Large intestine (tissue), 3 donors: ENCODE measurements around the gene COL23A1. TPM values are rescaled to one million over a fixed set of nuclear protein-coding genes. Genes with fewer than 3 reads are reported as not detected.

Experiments used
- DNase-seq, 2 donors: peaks; one replicate each; pipeline versions ENCODE4 v3.0.0 to v3.0.0-alpha.2; 2013
- H3K27ac ChIP-seq: one replicate; pipeline ENCODE4 v1.5.1; 2013; ENCODE audit warnings: low read length
- H3K27me3 ChIP-seq: 2 replicates; pipeline ENCODE4 v1.6.1; 2013; ENCODE audit warnings: low read length; ENCODE audit not compliant: control insufficient read depth, insufficient read depth
- H3K36me3 ChIP-seq: 2 replicates; pipeline ENCODE4 v1.6.1; 2013; ENCODE audit warnings: low read length; ENCODE audit not compliant: control insufficient read depth, insufficient read depth
- H3K4me1 ChIP-seq: one replicate; pipeline ENCODE4 v1.6.1; 2013; ENCODE audit warnings: low read length; ENCODE audit not compliant: control insufficient read depth, insufficient read depth
- H3K4me3 ChIP-seq: one replicate; pipeline ENCODE4 v1.5.1; 2013; ENCODE audit warnings: low read length
- H3K9me3 ChIP-seq: one replicate; pipeline ENCODE4 v1.6.1; 2013; ENCODE audit warnings: mild to moderate bottlenecking, low read depth, low read length, moderate library complexity; ENCODE audit not compliant: control insufficient read depth
- WGBS: methylation state at CpG from one replicate; pipeline ENCODE4 v1.1.5; 2013; ENCODE audit warnings: low lambda C conversion rate; ENCODE audit not compliant: insufficient coverage; 5-methylcytosine and 5-hydroxymethylcytosine counted together
- polyA plus RNA-seq: library from polyadenylated mRNA; unstranded; fragments of 120-200 nt; gene quantifications from one replicate; pipeline ENCODE4 v1.2.1, GENCODE V29; 2013

Gene COL23A1
- polyA plus RNA-seq, 1 donor, result 8.9 TPM

DNA sequence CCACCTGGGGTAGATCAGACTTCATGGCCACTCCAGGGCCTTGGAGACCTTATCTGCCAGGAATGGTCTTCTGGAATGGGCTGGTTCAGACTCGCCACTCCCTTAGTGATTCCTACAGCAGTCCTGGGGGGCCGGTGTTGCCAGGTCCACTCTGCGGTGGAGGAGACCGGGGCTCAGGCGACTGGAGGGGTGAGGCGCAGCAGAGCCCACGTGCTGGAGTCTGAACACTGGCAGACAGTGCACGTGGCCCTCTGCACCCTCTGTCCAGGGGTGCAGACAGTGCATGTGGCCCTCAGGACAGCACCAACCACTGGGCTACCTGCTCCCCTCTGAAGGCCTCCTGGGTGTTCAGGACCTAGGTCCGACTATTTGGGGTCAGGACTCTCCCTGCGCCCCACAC, 262.7 kb downstream of the COL23A1 start:
- no CpG with 5 or more reads among the region's 10 CpGs for WGBS
- Histone ChIP-seq H3K27me3 (no peaks in the 10 kb centered on the region), H3K36me3 (no peaks in the 10 kb centered on the region), H3K4me1 (peaks cover 13% of the 10 kb centered on the region), H3K27ac (no peak overlapping the region), H3K9me3 (no peaks in the 10 kb centered on the region), H3K4me3 (no peak overlapping the region)
- no peak for DNase-seq

DNA sequence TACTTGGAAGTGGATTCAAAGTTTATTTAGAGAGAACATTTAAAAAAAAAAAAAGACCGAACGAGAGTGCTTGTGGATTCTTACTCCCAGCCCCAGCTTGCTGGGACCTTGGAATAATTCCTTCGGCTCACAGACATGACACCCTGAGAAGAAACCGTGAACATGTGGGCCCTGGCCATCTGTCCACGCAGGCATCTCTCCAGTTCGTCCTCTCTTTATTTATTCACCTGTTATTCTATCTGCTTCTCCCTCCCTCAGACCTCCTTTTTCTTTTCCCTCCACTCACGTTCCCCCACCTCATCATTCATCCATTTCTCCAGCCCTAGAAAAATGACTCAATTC, 263.8 kb downstream of the COL23A1 start:
- H3K27me3 ChIP-seq, result no peaks in the 10 kb centered on the region
- no peak for DNase-seq
- H3K9me3 ChIP-seq, result no peaks in the 10 kb centered on the region
- no peaks in the 10 kb centered on the region for H3K36me3 ChIP-seq
- 51% methylated on average over 2 of the region's 7 CpGs for WGBS
- H3K4me3 ChIP-seq, result no peak overlapping the region
- peak overlapping the region; percentile 29 for H3K27ac ChIP-seq
- H3K4me1 ChIP-seq, result peaks cover 6% of the 10 kb centered on the region

DNA sequence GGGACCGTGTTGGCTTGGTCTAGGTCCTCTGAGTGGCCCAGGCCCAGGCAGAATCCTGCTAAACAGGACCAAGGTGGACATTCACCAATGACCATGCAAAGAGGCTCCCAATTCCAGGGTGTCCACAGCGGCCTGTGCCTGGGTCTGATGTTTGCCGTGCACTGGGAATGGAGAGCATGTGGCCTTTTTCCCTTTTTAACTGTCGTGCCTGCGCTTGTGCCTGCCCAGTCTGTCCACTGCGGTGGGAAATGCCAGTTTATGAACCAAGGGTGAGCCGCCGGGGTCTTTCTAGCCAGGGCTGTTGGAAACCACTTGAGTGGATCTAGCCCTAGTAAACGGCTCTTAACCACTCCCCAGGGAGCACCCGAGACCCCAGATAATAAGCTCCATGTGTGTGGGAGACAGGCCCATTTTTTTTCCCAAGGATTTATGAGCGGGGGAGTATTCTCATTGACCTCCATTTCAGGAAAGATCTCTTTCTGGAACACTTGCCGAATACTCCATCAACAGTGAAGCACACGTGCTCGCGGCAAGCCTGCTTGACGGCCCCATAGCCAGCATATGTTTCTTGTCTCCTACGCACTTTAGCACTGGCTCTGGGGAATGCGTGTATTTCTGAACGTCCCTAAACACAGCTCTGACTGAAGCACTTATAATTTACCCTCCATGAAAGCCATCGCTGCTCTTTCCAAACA, 264.4 kb downstream of the COL23A1 start:
- WGBS, result no CpG with 5 or more reads among the region's 20 CpGs
- no peaks in the 10 kb centered on the region for H3K36me3 ChIP-seq
- peak overlapping the region; percentile 60 for H3K27ac ChIP-seq
- peak; percentile 70 to 71 for DNase-seq
- no peak overlapping the region for H3K4me3 ChIP-seq
- H3K9me3 ChIP-seq, result no peaks in the 10 kb centered on the region
- H3K27me3 ChIP-seq, result no peaks in the 10 kb centered on the region
- H3K4me1 ChIP-seq, result peaks cover 2% of the 10 kb centered on the region

DNA sequence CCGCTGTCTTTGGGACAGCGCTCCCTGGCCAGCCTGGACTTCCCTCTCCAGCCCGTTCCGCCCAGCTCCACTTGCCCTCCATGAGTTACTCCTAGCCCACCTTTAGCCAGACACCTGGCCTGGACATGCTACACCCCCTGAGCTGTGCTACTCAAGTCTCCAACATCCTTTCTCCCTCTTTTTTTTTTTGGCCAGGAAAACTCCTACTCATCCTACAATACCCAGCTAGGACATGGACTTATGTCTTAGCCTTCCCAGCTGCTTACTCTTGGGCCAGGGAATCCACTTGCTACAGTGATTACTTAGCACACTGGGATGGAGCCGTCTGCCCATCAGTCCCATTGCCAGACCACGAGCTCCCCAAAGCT, 264.9 kb downstream of the COL23A1 start:
- no peaks in the 10 kb centered on the region for H3K9me3 ChIP-seq
- H3K4me1 ChIP-seq, result peaks cover 2% of the 10 kb centered on the region
- peak overlapping the region; percentile 60 for H3K27ac ChIP-seq
- H3K27me3 ChIP-seq, result no peaks in the 10 kb centered on the region
- H3K36me3 ChIP-seq, result no peaks in the 10 kb centered on the region
- 100% methylated on average over 1 of the region's 6 CpGs for WGBS
- DNase-seq, result no peak
- no peak overlapping the region for H3K4me3 ChIP-seq

DNA sequence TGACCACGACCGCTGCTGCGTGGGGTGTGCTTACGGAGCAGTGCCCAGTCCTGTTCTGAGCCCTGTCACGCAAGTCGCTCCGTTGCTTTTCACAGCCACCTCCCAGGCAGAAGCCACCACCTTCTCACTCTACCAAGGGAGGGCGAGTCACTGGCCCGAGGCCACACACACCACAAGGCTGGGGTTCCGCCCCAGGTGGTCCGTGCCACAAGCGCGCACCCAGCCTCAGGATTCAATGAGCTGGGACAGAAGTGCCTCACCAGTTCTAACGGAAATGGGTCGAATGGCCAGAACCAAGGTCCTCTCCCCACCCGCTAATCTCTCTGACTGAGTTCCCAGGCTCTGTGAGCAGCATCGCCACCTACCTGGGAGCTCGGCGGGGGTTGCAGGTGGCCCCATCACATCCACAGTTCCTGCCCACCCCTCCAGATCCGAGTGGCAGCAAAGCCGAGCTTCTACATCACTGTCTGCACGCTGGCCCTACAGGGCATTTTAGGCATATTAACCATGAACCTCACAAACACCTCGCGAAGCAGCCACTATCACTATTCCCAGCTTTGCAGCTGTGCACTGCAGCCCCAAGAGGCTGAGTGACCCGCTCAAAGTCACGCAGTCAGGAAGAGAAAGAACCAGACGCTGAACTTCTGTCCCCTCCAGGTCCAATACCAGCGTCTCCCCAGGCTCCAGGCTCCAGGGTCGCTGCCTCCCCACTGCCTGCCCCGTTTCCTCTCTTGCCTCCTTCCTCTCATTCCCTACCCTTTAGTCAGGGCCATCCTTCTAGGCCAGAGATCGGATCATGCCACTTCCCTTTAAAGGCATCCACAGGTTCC, 265.5 kb downstream of the COL23A1 start:
- Histone ChIP-seq H3K9me3 (no peaks in the 10 kb centered on the region), H3K4me3 (no peak overlapping the region), H3K27me3 (no peaks in the 10 kb centered on the region), H3K27ac (no peak overlapping the region), H3K4me1 (peaks cover 2% of the 10 kb centered on the region), H3K36me3 (no peaks in the 10 kb centered on the region)
- no peak for DNase-seq
- no CpG with 5 or more reads among the region's 31 CpGs for WGBS

DNA sequence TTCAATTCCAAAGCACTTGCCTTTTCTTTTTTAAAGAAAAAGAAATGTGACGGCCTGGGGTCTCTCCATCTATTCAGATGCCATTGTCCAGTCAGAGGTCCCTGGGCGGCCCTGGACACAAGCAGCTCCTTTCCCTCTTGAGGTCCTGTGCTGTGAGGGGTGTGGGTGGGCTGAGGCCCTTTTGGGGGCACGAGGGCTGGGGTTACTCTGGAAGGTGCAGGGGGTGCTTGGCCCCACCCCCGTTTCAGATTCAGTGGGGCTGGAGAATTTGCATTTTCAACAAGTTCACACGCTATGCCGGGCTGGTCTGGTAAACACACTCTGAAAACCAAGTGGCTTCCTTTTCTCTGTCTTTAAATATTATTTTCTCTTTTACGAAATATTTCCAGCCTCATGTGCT, 266.2 kb downstream of the COL23A1 start:
- H3K9me3 ChIP-seq, result no peaks in the 10 kb centered on the region

DNA sequence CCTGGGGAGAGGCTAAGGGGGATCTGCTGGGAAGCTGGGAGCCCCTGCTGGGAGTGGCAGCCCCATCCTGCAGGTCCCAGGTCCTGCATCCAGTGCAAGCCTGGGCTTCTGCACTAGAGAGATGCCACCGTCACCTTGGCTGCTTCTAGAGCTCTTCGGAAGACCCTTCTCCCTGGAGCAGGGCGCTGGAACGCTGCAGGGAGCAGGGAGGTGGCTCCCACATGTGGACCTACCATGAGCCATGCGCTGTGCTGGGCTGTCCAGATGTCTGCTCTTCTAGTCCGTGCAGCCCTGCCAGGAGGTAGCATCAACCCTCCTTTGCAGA, 266.7 kb downstream of the COL23A1 start:
- no peaks in the 10 kb centered on the region for H3K9me3 ChIP-seq
- no peak overlapping the region for H3K27ac ChIP-seq
- no peaks in the 10 kb centered on the region for H3K36me3 ChIP-seq
- H3K4me1 ChIP-seq, result no peaks in the 10 kb centered on the region
- no peak overlapping the region for H3K4me3 ChIP-seq
- DNase-seq, result no peak
- no CpG with 5 or more reads among the region's 6 CpGs for WGBS
- no peaks in the 10 kb centered on the region for H3K27me3 ChIP-seq

More for the DNA sequence above, 266.2 kb downstream of the COL23A1 start:
- Histone ChIP-seq H3K36me3 (no peaks in the 10 kb centered on the region), H3K4me3 (no peak overlapping the region), H3K27me3 (no peaks in the 10 kb centered on the region), H3K4me1 (no peaks in the 10 kb centered on the region), H3K27ac (no peak overlapping the region)
- WGBS, result 75% methylated on average over 2 of the region's 7 CpGs
- DNase-seq, result no peak

DNA sequence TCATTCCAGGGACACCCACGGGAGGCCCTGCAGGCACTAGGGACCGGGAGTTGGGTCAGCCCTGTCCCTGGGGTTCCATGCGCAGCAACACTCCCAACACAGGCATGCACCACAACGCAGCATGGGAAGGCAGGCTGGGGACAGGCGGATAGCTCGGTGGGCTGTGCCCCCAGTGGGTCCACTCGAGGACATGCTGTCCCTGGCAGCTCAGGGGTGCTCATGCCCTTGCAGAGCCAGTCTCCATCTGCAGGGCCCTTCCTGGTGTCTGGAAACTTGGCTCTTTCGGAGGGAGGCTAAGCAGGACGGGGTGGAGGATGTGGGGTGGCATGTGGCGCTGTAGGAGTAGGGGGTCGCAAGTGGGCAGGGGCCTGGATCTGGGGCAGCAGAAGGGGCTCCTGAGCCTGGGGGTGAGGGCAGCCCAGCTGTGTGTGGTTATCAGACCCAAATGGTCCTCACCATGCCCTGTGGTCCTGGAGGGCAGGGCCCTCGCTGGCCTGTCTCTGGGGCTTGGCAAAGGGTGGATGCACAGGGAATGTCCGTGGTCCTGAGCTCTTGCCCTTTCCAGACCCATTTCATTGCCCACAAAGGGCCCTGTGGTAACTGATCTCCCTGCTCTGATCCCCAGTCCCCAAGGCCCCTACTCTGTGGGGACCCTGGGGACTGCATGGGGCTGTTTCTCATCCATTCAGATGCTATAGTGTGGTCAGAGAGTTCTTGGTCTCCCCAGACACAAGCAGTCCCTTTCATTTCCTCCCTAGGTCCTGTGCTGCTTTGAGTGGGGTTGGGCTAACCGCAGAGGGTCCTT, 267.3 kb downstream of the COL23A1 start:
- H3K27me3 ChIP-seq, result no peaks in the 10 kb centered on the region
- H3K4me3 ChIP-seq, result no peak overlapping the region
- DNase-seq, result no peak
- H3K4me1 ChIP-seq, result no peaks in the 10 kb centered on the region
- H3K9me3 ChIP-seq, result no peaks in the 10 kb centered on the region
- WGBS, result no CpG with 5 or more reads among the region's 14 CpGs
- no peaks in the 10 kb centered on the region for H3K36me3 ChIP-seq
- H3K27ac ChIP-seq, result no peak overlapping the region

DNA sequence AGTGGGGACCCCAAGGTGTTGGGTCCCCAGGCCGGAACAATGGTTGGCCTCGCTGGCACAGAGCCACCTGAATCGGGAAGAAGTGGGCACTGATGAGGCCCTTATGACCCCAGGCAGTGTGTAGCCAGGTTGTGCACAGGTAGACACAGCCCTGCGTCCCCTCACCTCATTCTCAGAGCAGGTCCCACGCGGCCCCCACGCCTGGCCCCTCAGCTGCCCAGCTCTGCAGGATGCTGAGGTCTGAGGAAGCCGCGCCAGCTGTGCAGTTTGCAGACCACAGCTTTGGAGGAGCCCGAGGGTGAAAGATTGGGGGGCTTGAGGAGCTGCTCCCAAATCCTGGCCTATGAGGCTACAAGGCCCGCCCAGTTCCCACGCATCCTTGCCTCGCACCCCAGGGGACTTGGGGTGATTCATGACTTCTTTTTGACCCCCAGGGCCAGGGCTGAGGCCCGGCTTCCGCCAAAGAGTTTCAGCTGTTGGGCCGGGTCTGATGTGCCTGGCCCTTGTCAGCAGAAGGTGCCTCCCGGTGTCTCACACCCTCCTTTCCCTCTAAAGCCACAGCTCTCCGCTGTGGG, 269.8 kb downstream of the COL23A1 start:
- no CpG with 5 or more reads among the region's 18 CpGs for WGBS
- DNase-seq, result no peak
- no peak overlapping the region for H3K4me3 ChIP-seq
- H3K9me3 ChIP-seq, result no peaks in the 10 kb centered on the region
- H3K36me3 ChIP-seq, result no peaks in the 10 kb centered on the region
- H3K27me3 ChIP-seq, result no peaks in the 10 kb centered on the region
- H3K4me1 ChIP-seq, result no peaks in the 10 kb centered on the region
- no peak overlapping the region for H3K27ac ChIP-seq

DNA sequence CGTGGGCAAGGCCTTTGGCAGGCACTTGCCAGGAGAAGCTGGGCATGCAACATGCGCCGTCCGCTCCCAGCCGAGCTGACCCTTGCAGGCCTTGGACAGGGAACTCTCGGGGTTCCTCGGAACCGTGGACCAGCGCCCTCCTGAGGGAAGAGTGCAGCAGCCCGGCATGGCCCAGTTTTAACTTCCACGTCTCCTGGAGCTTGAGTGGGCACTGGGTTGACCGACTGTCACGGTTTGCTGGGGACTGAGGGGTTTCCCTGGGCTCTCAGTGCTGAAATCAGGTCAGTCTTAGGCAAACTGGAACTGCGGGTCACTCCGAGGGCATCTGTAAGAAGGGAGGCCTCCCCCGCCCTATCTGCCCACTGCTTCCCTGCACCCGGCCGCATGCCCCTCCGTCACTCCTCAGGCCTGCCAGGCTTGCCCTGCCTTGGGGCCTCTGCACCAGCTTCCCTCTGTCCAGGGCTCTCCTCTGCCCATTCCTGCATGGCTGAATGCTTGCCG, 270.6 kb downstream of the COL23A1 start:
- H3K27me3 ChIP-seq, result no peaks in the 10 kb centered on the region
- DNase-seq, result no peak
- WGBS, result no CpG with 5 or more reads among the region's 20 CpGs
- no peaks in the 10 kb centered on the region for H3K36me3 ChIP-seq
- no peak overlapping the region for H3K27ac ChIP-seq
- no peaks in the 10 kb centered on the region for H3K9me3 ChIP-seq
- H3K4me1 ChIP-seq, result no peaks in the 10 kb centered on the region
- H3K4me3 ChIP-seq, result no peak overlapping the region
